Stimulated activated CD4-positive, alpha-beta T cell treated with anti-CD3 and anti-CD28 coated beads, TNF-alpha, amount 100 ng/mL, for 24 hours (primary cell): ENCODE results near the gene CCNI.

Experiments
- DNase-seq, 3 experiments: peaks; one replicate each; pipeline ENCODE4 v3.0.0-alpha.2; 2020; ENCODE audit warnings: low read depth in 3 of 3

Gene CCNI

GRCh38 chr4:77007358-77008230, 68.2 kb downstream of the CCNI start:
- no peak for DNase-seq

- DNase-seq: no peak
Measured at GRCh38 chr4:77006753-77007353, 68.9 kb downstream of the CCNI start.

- DNase-seq: no peak
Measured at GRCh38 chr4:77003400-77003799, 72.4 kb downstream of the CCNI start.

- DNase-seq: no peak
Measured at GRCh38 chr4:77002321-77003107, 73.3 kb downstream of the CCNI start.

GRCh38 chr4:77001907-77002306, 73.9 kb downstream of the CCNI start:
- DNase-seq: no peak

GRCh38 chr4:76998251-76998901, 77.4 kb downstream of the CCNI start:
- DNase-seq: no peak

GRCh38 chr4:76997532-76997931, 78.3 kb downstream of the CCNI start:
- DNase-seq: no peak
